K562 (cell line): ENCODE data around the gene RPL3. TPM values are rescaled to one million over a fixed set of nuclear protein-coding genes. Genes with fewer than 3 reads are reported as not detected.

ENCODE experiments used
- ATAC-seq: fragments of 200-7000 bp; cut with Tn5 transposase; 3 replicates; pipeline ENCODE4 v1.9.1; 2020; ENCODE audit warnings: moderate library complexity
- BruUV-seq: library from RNA; stranded (reverse); fragments of 400-500 nt; replicated peaks from 2 replicates; lab custom pipeline; 2021; lab: Mats Ljungman, UMichigan
- CTCF ChIA-PET: fragments of 300-600 bp; formaldehyde crosslinking; extraction: SDS; loops from one replicate; lab custom pipeline; 2021; ENCODE audit warnings: low intra/inter-chr PET ratio; lab: Yijun Ruan, JAX
- POLR2A ChIA-PET: fragments of 300-600, 350-650 bp; sonication (Branson Sonifier 250); formaldehyde crosslinking; extraction: SDS; loops from one replicate; lab custom pipeline; 2021; ENCODE audit warnings: antibody characterized with exemption, inconsistent platforms; lab: Yijun Ruan, JAX
- DNase-seq, 4 experiments: peaks; one replicate each; pipeline versions ENCODE4 v3.0.0 to v3.0.0-alpha.2; 2011 to 2018; ENCODE audit warnings: low spot score in 3 of 4, mixed read lengths in 3 of 4; ENCODE audit errors: extremely low read depth in 1 of 4
- FAIRE-seq: peaks from 2 replicates; lab custom pipeline; 2011; peaks lifted over from hg19 to GRCh38; lab: Jason Lieb, UNC
- H2AFZ ChIP-seq: 2 replicates; pipeline ENCODE4 v1.6.0; 2011; ENCODE audit warnings: low read depth, low read length, control low read depth, inconsistent platforms
- H3K27ac ChIP-seq: fragments of 200-600 bp; 3 replicates; pipeline ENCODE4 v1.8.0; 2011; ENCODE audit warnings: low read depth, mild to moderate bottlenecking, control low read depth, inconsistent platforms, low read length, moderate library complexity, mixed read lengths; ENCODE audit errors: extremely low read depth
- H3K27me3 ChIP-seq, 2 experiments: fragments of 300-600 bp in 1 of 2; 2 replicates in 1 of 2; 3 replicates in 1 of 2; pipeline versions ENCODE4 v1.6.0 to v1.8.0; 2011; ENCODE audit warnings: inconsistent platforms in 2 of 2, low read length in 2 of 2, mild to moderate bottlenecking in 1 of 2, mixed read lengths in 1 of 2, moderate library complexity in 1 of 2; ENCODE audit not compliant: control insufficient read depth in 2 of 2, insufficient read depth in 2 of 2
- H3K36me3 ChIP-seq: fragments of 300-600 bp; 3 replicates; pipeline ENCODE4 v1.8.0; 2011; ENCODE audit warnings: mild to moderate bottlenecking, low read length, inconsistent platforms; ENCODE audit not compliant: control insufficient read depth, insufficient read depth
- H3K4me1 ChIP-seq, 2 experiments: fragments of 200-600 bp in 1 of 2; replicated peaks in 1 of 2; 2 replicates in 1 of 2; 3 replicates in 1 of 2; pipeline versions ENCODE4 v1.5.1 to v1.8.0; 2011; ENCODE audit warnings: inconsistent platforms in 2 of 2, low read length in 2 of 2, mild to moderate bottlenecking in 1 of 2, mixed read lengths in 1 of 2, moderate library complexity in 1 of 2; ENCODE audit not compliant: control insufficient read depth in 2 of 2, insufficient read depth in 2 of 2
- H3K4me2 ChIP-seq: 2 replicates; pipeline ENCODE4 v1.6.1; 2011; ENCODE audit warnings: low read length, control low read depth, inconsistent platforms, mixed read lengths; ENCODE audit not compliant: insufficient read depth
- H3K4me3 ChIP-seq: fragments of 200-600 bp; sonication (generic), shearing (Covaris generic); 2 replicates; pipeline ENCODE4 v1.5.1; 2016; ENCODE audit warnings: control low read depth, inconsistent platforms
- H3K79me2 ChIP-seq: fragments of 200-600 bp; 3 replicates; pipeline ENCODE4 v1.8.0; 2011; ENCODE audit warnings: low read length, inconsistent platforms; ENCODE audit not compliant: control insufficient read depth, insufficient read depth
- H3K9ac ChIP-seq, 2 experiments: 2 replicates each; pipeline versions ENCODE4 v1.6.0 to v1.6.1; 2011; ENCODE audit warnings: low read depth in 2 of 2, low read length in 2 of 2, control low read depth in 1 of 2, inconsistent platforms in 1 of 2, mild to moderate bottlenecking in 1 of 2, mixed read lengths in 1 of 2; ENCODE audit not compliant: insufficient read depth in 1 of 2
- H3K9me1 ChIP-seq: one replicate; pipeline ENCODE4 v1.6.0; 2011; ENCODE audit warnings: inconsistent platforms, mild to moderate bottlenecking, low read length, moderate library complexity; ENCODE audit not compliant: control insufficient read depth, insufficient read depth
- H3K9me3 ChIP-seq: replicated peaks from 2 replicates; pipeline ENCODE4 v1.5.1; 2011; ENCODE audit warnings: low read depth, low read length, inconsistent platforms; ENCODE audit not compliant: control insufficient read depth, insufficient read depth
- H4K20me1 ChIP-seq: replicated peaks from 2 replicates; pipeline ENCODE4 v1.6.1; 2011; ENCODE audit warnings: low read length, inconsistent platforms, mixed read lengths; ENCODE audit not compliant: control insufficient read depth, insufficient read depth
- GTF2B ChIP-seq: IDR thresholded peaks from 2 replicates; pipeline ENCODE4 v1.6.1; 2011; ENCODE audit not compliant: insufficient read length; ENCODE audit errors: extremely low read depth
- PATZ1 ChIP-seq: fragments of 250-450 bp; sonication (Bioruptor Pico); IDR thresholded peaks from 2 replicates; pipeline ENCODE4 v1.5.0; 2020; ENCODE audit warnings: mild to moderate bottlenecking, borderline replicate concordance
- RB1 ChIP-seq: fragments of 450-650 bp; IDR thresholded peaks from 2 replicates; pipeline ENCODE4 v1.6.1; 2017; ENCODE audit warnings: low read depth, mild to moderate bottlenecking
- RBBP5 ChIP-seq: fragments of 200-600 bp; sonication (generic); IDR thresholded peaks from 2 replicates; pipeline ENCODE4 v1.6.1; 2012; ENCODE audit warnings: borderline replicate concordance, mild to moderate bottlenecking, low read length, control low read depth, inconsistent platforms; ENCODE audit not compliant: insufficient read depth, poor library complexity, severe bottlenecking
- RCOR1 ChIP-seq, 2 experiments: IDR thresholded peaks; 2 replicates each; pipeline ENCODE4 v1.6.1; 2012; ENCODE audit warnings: low read depth in 2 of 2, low read length in 2 of 2, borderline replicate concordance in 1 of 2, improper control_type of control experiment in 1 of 2
- TEAD4 ChIP-seq, 2 experiments: sonication (generic) in 1 of 2; formaldehyde crosslinking in 1 of 2; IDR thresholded peaks; 2 replicates each; pipeline versions ENCODE4 v1.6.1 to v1.8.0; 2012 to 2022; ENCODE audit warnings: borderline replicate concordance in 1 of 2, inconsistent platforms in 1 of 2, low read length in 1 of 2, mild to moderate bottlenecking in 1 of 2, missing genetic modification reagents in 1 of 2
- ZBTB8A ChIP-seq: fragments of 450-650 bp; IDR thresholded peaks from 2 replicates; pipeline ENCODE4 v1.6.1; 2018; ENCODE audit warnings: mild to moderate bottlenecking, moderate library complexity; ENCODE audit not compliant: partially characterized antibody
- WGBS: fragments of 100-300 bp; shearing (Covaris generic); methylation state at CpG from one replicate; pipeline ENCODE4 v1.1.6; 2016; ENCODE audit warnings: low coverage, mixed read lengths; ENCODE audit not compliant: insufficient coverage; ENCODE audit errors: missing lambda C conversion rate; 5-methylcytosine and 5-hydroxymethylcytosine counted together
- in situ Hi-C: fragments of 300-500 bp; cut with MboI; formaldehyde crosslinking; loops from 4 replicates; pipeline ENCODE4 v1.15.0; 2018; ENCODE audit warnings: inconsistent platforms, mixed read lengths
- intact Hi-C: fragments of 100-400 bp; cut with micrococcal nuclease; formaldehyde crosslinking; loops from 2 replicates; pipeline ENCODE4 v1.14.2; 2022
- polyA plus RNA-seq, 8 experiments: library from polyadenylated mRNA; depleted of rRNA in 4 of 8; stranded (reverse) in 5 of 8; unstranded in 3 of 8; fragments of >200 nt; fragmentation: Nextera tagmentation in 2 of 8; fragmentation: Illumina TruSeq in 1 of 8; extraction: Ambion mirVana in 2 of 8; extraction: Trizol in 1 of 8; gene quantifications; 2 replicates each; pipeline versions ENCODE4 v1.2.1 to v1.2.3, GENCODE V29; 2011 to 2014; ENCODE audit warnings: inconsistent platforms in 1 of 8, missing spikeins in 1 of 8
- total RNA-seq, 7 experiments: library from RNA; depleted of rRNA in 6 of 7; stranded (reverse); fragments of >200 nt in 6 of 7; fragmentation: Illumina TruSeq in 2 of 7; extraction: Trizol in 2 of 7; gene quantifications; 2 replicates each; pipeline versions ENCODE4 v1.2.1 to v1.2.3, GENCODE V29; 2011 to 2021; ENCODE audit warnings: low replicate concordance in 1 of 7
- TF ChIP-seq, protein P1 (sequence below): sonication (generic); formaldehyde crosslinking; IDR thresholded peaks from 2 replicates; pipeline ENCODE4 v1.8.0; 2022; ENCODE audit warnings: missing genetic modification reagents, mild to moderate bottlenecking, borderline replicate concordance
- TF ChIP-seq, protein P2 (sequence below), 3 experiments: IDR thresholded peaks in 2 of 3; conservative IDR thresholded peaks in 1 of 3; 2 replicates each; pipeline ENCODE4 v1.5.1; 2011 to 2012; ENCODE audit warnings: low read length in 3 of 3, mild to moderate bottlenecking in 3 of 3, control low read depth in 2 of 3, improper control_type of control experiment in 1 of 3, inconsistent platforms in 1 of 3, low read depth in 1 of 3, mixed read lengths in 1 of 3, moderate library complexity in 1 of 3; ENCODE audit not compliant: insufficient read depth in 2 of 3

RPL3 gene
- total and polyA plus RNA-seq, 9 of the 15 experiments (the other 6 are each of a cell fraction or from before 2014, with no cell fraction given) = 1,624 to 4,066 (median 2,565) TPM

DNA sequence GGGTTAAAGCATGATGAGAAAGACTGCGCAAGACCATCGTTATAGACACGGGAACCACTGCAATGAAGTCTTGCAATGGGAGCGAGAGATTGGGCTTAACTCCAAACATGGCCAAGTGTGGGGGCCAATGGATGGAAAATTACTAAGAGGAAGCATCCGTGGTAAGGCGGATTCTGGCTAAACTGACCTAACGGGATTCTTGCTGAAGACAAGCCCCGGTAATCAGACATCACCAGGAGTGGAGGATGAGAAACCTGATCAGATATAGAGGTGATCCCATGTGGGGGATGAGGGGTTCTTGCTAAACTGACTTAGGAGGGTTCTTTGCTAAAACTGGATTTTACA lies 24.6 kb upstream of the RPL3 start (continued):
- TF ChIP-seq PATZ1 (CRISPR knock-in tag) (no peak), ZBTB8A (no peak), GTF2B (no peak), RBBP5 (no peak)

- DNase-seq (peak; percentile 43 to 70 (median 56)), ATAC-seq (peak; percentile 96), FAIRE-seq (peak; percentile 92)
- Histone ChIP-seq H2AFZ (peak overlapping the region; percentile 52), H3K4me3 (no peak overlapping the region), H3K4me2 (peak overlapping the region; percentile 63; the same call in 1 of the 2 replicates), H3K4me1 (peaks cover 0 to 5% of the 10 kb centered on the region in 2 experiments; a peak in 3 of 5 replicates), H4K20me1 (no peaks in the 10 kb centered on the region), H3K27ac (no peak overlapping the region), H3K9me1 (no peaks in the 10 kb centered on the region), H3K9me3 (no peaks in the 10 kb centered on the region), H3K79me2 (no peaks in the 10 kb centered on the region), H3K36me3 (no peaks in the 10 kb centered on the region), H3K9ac (no peak overlapping the region), H3K27me3 (no peaks in the 10 kb centered on the region)
- BruUV-seq = no TSS peak
- in situ Hi-C loops (no loop called here), intact Hi-C loops (no loop called here)
- WGBS = 7% methylated on average over 15 of the region's 15 CpGs
- ChIA-PET POLR2A (interaction anchor here (0.6 to 2.1 kb wide), 8 partner anchors 10 to 185 kb away, joined by 3 to 20 read pairs (median 4); partner anchors contain the start of genes ATF4 and RPL3), CTCF (interaction anchor here (0.9 kb wide), 1 partner anchor 186 kb away, joined by 4 read pairs; no protein-coding TSS in a partner anchor)
- TF ChIP-seq RB1 (0 out of 2 replicates have a peak, but pooled peaks have one; percentile 28), TEAD4 (IDR thresholded peaks at IDR 0.05; ENCODE audit: low read length) (peak; percentile 45; the same call in 1 of the 2 replicates), TEAD4 (CRISPR knock-in tag; IDR thresholded peaks at IDR 0.05; ENCODE audit: borderline replicate concordance) (no peak), RCOR1 (IDR thresholded peaks at IDR 0.05; ENCODE audit: borderline replicate concordance in 1 of 2, low read depth in 2 of 2, low read length in 2 of 2) (peak in 1 of 2 experiments; percentile 18; a peak in 1 of 4 replicates)
- TF ChIP-seq, protein P1, sequence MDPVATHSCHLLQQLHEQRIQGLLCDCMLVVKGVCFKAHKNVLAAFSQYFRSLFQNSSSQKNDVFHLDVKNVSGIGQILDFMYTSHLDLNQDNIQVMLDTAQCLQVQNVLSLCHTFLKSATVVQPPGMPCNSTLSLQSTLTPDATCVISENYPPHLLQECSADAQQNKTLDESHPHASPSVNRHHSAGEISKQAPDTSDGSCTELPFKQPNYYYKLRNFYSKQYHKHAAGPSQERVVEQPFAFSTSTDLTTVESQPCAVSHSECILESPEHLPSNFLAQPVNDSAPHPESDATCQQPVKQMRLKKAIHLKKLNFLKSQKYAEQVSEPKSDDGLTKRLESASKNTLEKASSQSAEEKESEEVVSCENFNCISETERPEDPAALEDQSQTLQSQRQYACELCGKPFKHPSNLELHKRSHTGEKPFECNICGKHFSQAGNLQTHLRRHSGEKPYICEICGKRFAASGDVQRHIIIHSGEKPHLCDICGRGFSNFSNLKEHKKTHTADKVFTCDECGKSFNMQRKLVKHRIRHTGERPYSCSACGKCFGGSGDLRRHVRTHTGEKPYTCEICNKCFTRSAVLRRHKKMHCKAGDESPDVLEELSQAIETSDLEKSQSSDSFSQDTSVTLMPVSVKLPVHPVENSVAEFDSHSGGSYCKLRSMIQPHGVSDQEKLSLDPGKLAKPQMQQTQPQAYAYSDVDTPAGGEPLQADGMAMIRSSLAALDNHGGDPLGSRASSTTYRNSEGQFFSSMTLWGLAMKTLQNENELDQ (CRISPR knock-in tag) = no peak
- TF ChIP-seq, protein P2, sequence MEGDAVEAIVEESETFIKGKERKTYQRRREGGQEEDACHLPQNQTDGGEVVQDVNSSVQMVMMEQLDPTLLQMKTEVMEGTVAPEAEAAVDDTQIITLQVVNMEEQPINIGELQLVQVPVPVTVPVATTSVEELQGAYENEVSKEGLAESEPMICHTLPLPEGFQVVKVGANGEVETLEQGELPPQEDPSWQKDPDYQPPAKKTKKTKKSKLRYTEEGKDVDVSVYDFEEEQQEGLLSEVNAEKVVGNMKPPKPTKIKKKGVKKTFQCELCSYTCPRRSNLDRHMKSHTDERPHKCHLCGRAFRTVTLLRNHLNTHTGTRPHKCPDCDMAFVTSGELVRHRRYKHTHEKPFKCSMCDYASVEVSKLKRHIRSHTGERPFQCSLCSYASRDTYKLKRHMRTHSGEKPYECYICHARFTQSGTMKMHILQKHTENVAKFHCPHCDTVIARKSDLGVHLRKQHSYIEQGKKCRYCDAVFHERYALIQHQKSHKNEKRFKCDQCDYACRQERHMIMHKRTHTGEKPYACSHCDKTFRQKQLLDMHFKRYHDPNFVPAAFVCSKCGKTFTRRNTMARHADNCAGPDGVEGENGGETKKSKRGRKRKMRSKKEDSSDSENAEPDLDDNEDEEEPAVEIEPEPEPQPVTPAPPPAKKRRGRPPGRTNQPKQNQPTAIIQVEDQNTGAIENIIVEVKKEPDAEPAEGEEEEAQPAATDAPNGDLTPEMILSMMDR (IDR thresholded peaks at IDR 0.05 in 2 of 3, conservative IDR thresholded peaks at IDR 0.05 in 1 of 3; ENCODE audit: insufficient read depth in 2 of 3, low read depth in 1 of 3, low read length in 3 of 3) = peak; percentile 65 to 77 (median 75)
Measured at GRCh38 chr22:39343259-39344045, 24.0 kb upstream of the RPL3 start.
